ENCODE measurements around the gene RANBP3L. TPM values are rescaled to one million over a fixed set of nuclear protein-coding genes. Genes with fewer than 3 reads are reported as not detected.

RANBP3L gene
- total and polyA plus RNA-seq, 2 of the 4 experiments (the other 2 are of a cell fraction): not detected

DNA sequence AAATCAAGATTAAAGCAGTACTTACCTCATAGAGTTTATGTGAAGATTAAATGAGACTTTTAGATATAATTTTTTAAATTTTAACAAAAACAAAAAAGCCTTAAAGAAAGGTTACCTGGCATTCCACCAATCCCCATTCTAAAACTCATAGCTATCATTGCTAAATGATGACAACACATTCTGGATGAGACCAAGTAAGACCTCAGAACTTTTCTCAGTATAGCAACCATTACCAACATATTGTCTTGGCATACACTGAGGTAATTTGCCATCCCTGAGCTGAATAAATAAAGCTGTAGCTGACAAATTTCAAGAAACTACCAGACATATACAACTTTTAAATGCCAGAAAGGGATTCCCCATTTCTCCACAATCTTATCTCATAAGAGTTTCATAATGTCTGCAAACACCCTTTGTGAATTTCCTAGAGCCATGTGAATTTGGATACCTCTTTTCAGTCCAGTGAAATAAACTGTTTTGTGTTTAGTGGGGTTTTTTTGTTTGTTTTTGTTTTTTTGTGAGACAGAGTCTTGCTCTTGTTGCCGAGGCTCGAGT lies 29.5 kb downstream of the RANBP3L start:
- CTCF ChIA-PET: interaction anchor here (0.5 to 0.7 kb wide), 2 partner anchors 12 to 525 kb away, joined by 3 to 4 read pairs; no protein-coding TSS in a partner anchor
- intact Hi-C loops (cut with micrococcal nuclease) (no loop called here), dilution Hi-C loops (cut with HindIII; ENCODE audit: low sequenced_read_pairs, unreplicated experiment) (no loop called here), in situ Hi-C loops (cut with MboI; ENCODE audit: low sequenced_read_pairs) (no loop called here)
- Histone ChIP-seq H4K91ac (ENCODE audit: insufficient read depth, low read depth, low read length) (no peak overlapping the region), H3K4me3 (ENCODE audit: insufficient read depth, low read depth, low read length) (no peak overlapping the region), H3K27ac (ENCODE audit: insufficient read depth, low read length) (no peak overlapping the region), H4K8ac (ENCODE audit: low read depth in 2 of 2, low read length in 2 of 2) (no peak overlapping the region), H3K9me1 (ENCODE audit: insufficient read depth, low read length) (no peaks in the 10 kb centered on the region), H3K79me1 (ENCODE audit: low read depth in 1 of 2, low read length in 2 of 2) (no peaks in the 10 kb centered on the region), H2AK9ac (replicated peaks; ENCODE audit: low read depth, low read length, poor library complexity) (no peak overlapping the region), H3K4me1 (ENCODE audit: control insufficient read depth, insufficient read depth, low read length) (no peaks in the 10 kb centered on the region), H2AFZ (replicated peaks; ENCODE audit: low read length, poor library complexity) (no peak overlapping the region), H3K14ac (replicated peaks; ENCODE audit: low read depth, low read length) (no peak overlapping the region), H3K56ac (ENCODE audit: extremely low read depth, insufficient read depth, low read length) (no peak overlapping the region), H3K36me3 (ENCODE audit: control insufficient read depth, insufficient read depth, low read length) (no peaks in the 10 kb centered on the region), H2BK5ac (ENCODE audit: low read depth, low read length, poor library complexity, severe bottlenecking) (no peak overlapping the region), H3K23ac (ENCODE audit: low read depth, low read length) (no peak overlapping the region), H3K9ac (ENCODE audit: low read depth, low read length) (no peak overlapping the region), H2BK15ac (ENCODE audit: low read depth, low read length) (no peak overlapping the region), H4K20me1 (ENCODE audit: insufficient read depth, low read length) (no peaks in the 10 kb centered on the region), H3K4ac (ENCODE audit: low read depth, low read length) (no peak overlapping the region), H3K27me3 (ENCODE audit: control insufficient read depth, insufficient read depth, low read length) (peaks cover 4% of the 10 kb centered on the region), H3K18ac (ENCODE audit: low read depth, low read length) (no peak overlapping the region), H3K9me3 (ENCODE audit: control insufficient read depth, insufficient read depth, low read length) (no peaks in the 10 kb centered on the region), H2BK120ac (ENCODE audit: low read depth, low read length) (no peak overlapping the region), H3K4me2 (ENCODE audit: low read depth, low read length) (no peak overlapping the region), H2AK5ac (ENCODE audit: low read depth, low read length) (no peak overlapping the region), H2BK20ac (ENCODE audit: low read depth, low read length) (no peak overlapping the region), H4K5ac (ENCODE audit: low read depth, low read length) (no peak overlapping the region)
- DNase-seq (no peak), ATAC-seq (ENCODE audit: low read depth) (no peak)
- POLR2A ChIA-PET (ENCODE audit: unreplicated experiment): no interaction called here
- WGBS, 2 experiments (ENCODE audit: extremely low coverage in 2 of 2, insufficient read length in 1 of 2): no CpG with 5 or more reads among the region's 2 CpGs
- no TSS peak for BruUV-seq (replicated peaks)
- no peak for TF ChIP-seq MAZ (IDR thresholded peaks at IDR 0.05; ENCODE audit: borderline replicate concordance, low read depth, low read length)
- no peak for TF ChIP-seq BHLHE40 (IDR thresholded peaks at IDR 0.05; ENCODE audit: low read depth, low read length)
- no peak for TF ChIP-seq FOS (IDR thresholded peaks at IDR 0.05; ENCODE audit: low read depth, low read length)
- TF ChIP-seq MAFK (IDR thresholded peaks at IDR 0.05; ENCODE audit: low read depth, low read length): no peak
- no peak for TF ChIP-seq RAD21 (IDR thresholded peaks at IDR 0.05; ENCODE audit: low read length)
- TF ChIP-seq CHD1 (IDR thresholded peaks at IDR 0.05; ENCODE audit: low read depth, low read length): no peak
- TF ChIP-seq CEBPB (IDR thresholded peaks at IDR 0.05; ENCODE audit: low read depth, low read length): no peak
- TF ChIP-seq, protein P1, sequence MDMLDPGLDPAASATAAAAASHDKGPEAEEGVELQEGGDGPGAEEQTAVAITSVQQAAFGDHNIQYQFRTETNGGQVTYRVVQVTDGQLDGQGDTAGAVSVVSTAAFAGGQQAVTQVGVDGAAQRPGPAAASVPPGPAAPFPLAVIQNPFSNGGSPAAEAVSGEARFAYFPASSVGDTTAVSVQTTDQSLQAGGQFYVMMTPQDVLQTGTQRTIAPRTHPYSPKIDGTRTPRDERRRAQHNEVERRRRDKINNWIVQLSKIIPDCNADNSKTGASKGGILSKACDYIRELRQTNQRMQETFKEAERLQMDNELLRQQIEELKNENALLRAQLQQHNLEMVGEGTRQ (IDR thresholded peaks at IDR 0.05; ENCODE audit: low read depth, low read length): no peak
- TF ChIP-seq RCOR1 (IDR thresholded peaks at IDR 0.05; ENCODE audit: insufficient replicate concordance, low read length): no peak
- TF ChIP-seq, protein P2, sequence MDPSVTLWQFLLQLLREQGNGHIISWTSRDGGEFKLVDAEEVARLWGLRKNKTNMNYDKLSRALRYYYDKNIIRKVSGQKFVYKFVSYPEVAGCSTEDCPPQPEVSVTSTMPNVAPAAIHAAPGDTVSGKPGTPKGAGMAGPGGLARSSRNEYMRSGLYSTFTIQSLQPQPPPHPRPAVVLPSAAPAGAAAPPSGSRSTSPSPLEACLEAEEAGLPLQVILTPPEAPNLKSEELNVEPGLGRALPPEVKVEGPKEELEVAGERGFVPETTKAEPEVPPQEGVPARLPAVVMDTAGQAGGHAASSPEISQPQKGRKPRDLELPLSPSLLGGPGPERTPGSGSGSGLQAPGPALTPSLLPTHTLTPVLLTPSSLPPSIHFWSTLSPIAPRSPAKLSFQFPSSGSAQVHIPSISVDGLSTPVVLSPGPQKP (IDR thresholded peaks at IDR 0.05; ENCODE audit: borderline replicate concordance, low read depth, low read length): no peak

All from IMR-90 (cell line).